Common myeloid progenitor, CD34-positive (primary cell): ENCODE data around the gene ARHGEF2.

ENCODE experiments used
- CTCF ChIA-PET: fragments of 350-600 bp; sonication (Branson Sonifier 250); formaldehyde crosslinking; loops from one replicate; lab custom pipeline; 2021; ENCODE audit warnings: antibody characterized with exemption; lab: Charles Lee
- POLR2A ChIA-PET: fragments of 350-600 bp; sonication (Branson Sonifier 250); formaldehyde crosslinking; loops from one replicate; lab custom pipeline; 2021; ENCODE audit warnings: antibody characterized with exemption; lab: Charles Lee
- DNase-seq, 3 donors: peaks; one replicate each; pipeline versions ENCODE4 v3.0.0 to v3.0.0-alpha.2; 2013
- H3K27ac ChIP-seq, 2 experiments: 1 replicate in 1 of 2; 2 replicates in 1 of 2; pipeline ENCODE4 v1.7.0; 2013; ENCODE audit warnings: inconsistent platforms in 2 of 2, low read length in 2 of 2, mild to moderate bottlenecking in 2 of 2, low read depth in 1 of 2, moderate library complexity in 1 of 2; ENCODE audit not compliant: severe bottlenecking in 2 of 2, insufficient read depth in 1 of 2, poor library complexity in 1 of 2
- H3K27me3 ChIP-seq, 5 experiments: replicated peaks in 2 of 5; 1 replicate in 3 of 5; 2 replicates in 2 of 5; pipeline versions ENCODE4 v1.6.1 to v1.7.0; 2013; ENCODE audit warnings: low read length in 4 of 5, mild to moderate bottlenecking in 2 of 5, moderate library complexity in 2 of 5, inconsistent platforms in 1 of 5; ENCODE audit not compliant: insufficient read depth in 5 of 5, control insufficient read depth in 4 of 5
- H3K36me3 ChIP-seq, 4 experiments: 1 replicate in 2 of 4; 2 replicates in 2 of 4; pipeline versions ENCODE4 v1.6.1 to v1.7.0; 2013; ENCODE audit warnings: low read length in 3 of 4, control low read depth in 1 of 4, mild to moderate bottlenecking in 1 of 4; ENCODE audit not compliant: control insufficient read depth in 4 of 4, insufficient read depth in 4 of 4
- H3K4me1 ChIP-seq, 4 experiments: 1 replicate in 3 of 4; 2 replicates in 1 of 4; pipeline versions ENCODE4 v1.6.1 to v1.7.1; 2013; ENCODE audit warnings: low read length in 3 of 4, mild to moderate bottlenecking in 3 of 4, control low read depth in 1 of 4, inconsistent platforms in 1 of 4, moderate library complexity in 1 of 4; ENCODE audit not compliant: control insufficient read depth in 4 of 4, insufficient read depth in 4 of 4; ENCODE audit errors: control extremely low read depth in 1 of 4
- H3K4me3 ChIP-seq, 7 experiments: 1 replicate in 4 of 7; 2 replicates in 3 of 7; pipeline versions ENCODE4 v1.5.1 to v1.7.0; 2013; ENCODE audit warnings: mild to moderate bottlenecking in 7 of 7, low read length in 6 of 7, moderate library complexity in 6 of 7, inconsistent platforms in 2 of 7, low read depth in 2 of 7, control low read depth in 1 of 7; ENCODE audit not compliant: insufficient read depth in 4 of 7, control insufficient read depth in 1 of 7; ENCODE audit errors: extremely low read depth in 1 of 7
- H3K9me3 ChIP-seq, 5 experiments: 1 replicate in 4 of 5; 2 replicates in 1 of 5; pipeline versions ENCODE4 v1.6.1 to v1.7.1; 2013; ENCODE audit warnings: low read length in 4 of 5, mild to moderate bottlenecking in 2 of 5, inconsistent platforms in 1 of 5, low read depth in 1 of 5, moderate library complexity in 1 of 5; ENCODE audit not compliant: control insufficient read depth in 4 of 5, insufficient read depth in 2 of 5; ENCODE audit errors: control extremely low read depth in 1 of 5
- WGBS: methylation state at CpG from one replicate; pipeline ENCODE4 v1.1.5; 2013; ENCODE audit not compliant: insufficient coverage; 5-methylcytosine and 5-hydroxymethylcytosine counted together

The ARHGEF2 gene

GRCh38 chr1:156020293-156021092, 42.1 kb upstream of the ARHGEF2 start, which contains the start of gene SSR2:
Gene SSR2 (minus strand): TSS chr1:156020951. CDS start chr1:156020167, 784 bp downstream.
- Histone ChIP-seq H3K27ac (peak within 1 kb of the TSS; percentile 50 to 73), H3K36me3 (peaks cover 7 to 19% (median 15%) of the 10 kb centered on the region in 4 experiments), H3K27me3 (peaks cover 0 to 2% (median 0%) of the 10 kb centered on the region in 5 experiments), H3K4me3 (peak within 1 kb of the TSS; percentile 81 to 94 (median 89)), H3K9me3 (no peaks in the 10 kb centered on the region), H3K4me1 (peaks cover 4 to 14% (median 11%) of the 10 kb centered on the region in 4 experiments)
- peak; percentile 73 to 87 (median 86) for DNase-seq
- ChIA-PET POLR2A (no interaction called here), CTCF (interaction anchor here (0.7 to 1.7 kb wide), 4 partner anchors 12 to 110 kb away, joined by 3 to 6 read pairs (median 4); no protein-coding TSS in a partner anchor)
- WGBS, result 0% methylated on average over 24 of the region's 45 CpGs

GRCh38 chr1:156019946-156020292, 41.6 kb upstream of the ARHGEF2 start:
- H3K27me3 ChIP-seq, result no peaks in the 10 kb centered on the region
- ChIA-PET CTCF (interaction anchor here (0.7 to 1.4 kb wide), 2 partner anchors 47 to 110 kb away, joined by 3 to 4 read pairs; no protein-coding TSS in a partner anchor), POLR2A (no interaction called here)
- peak overlapping the region; percentile 81 to 94 (median 89) for H3K4me3 ChIP-seq
- H3K27ac ChIP-seq, result peak overlapping the region in 1 of 2 experiments; percentile 73
- WGBS, result 83% methylated on average over 6 of the region's 8 CpGs
- no peak for DNase-seq
- no peaks in the 10 kb centered on the region for H3K9me3 ChIP-seq
- H3K4me1 ChIP-seq, result peaks cover 4 to 14% (median 11%) of the 10 kb centered on the region in 4 experiments
- peaks cover 8 to 22% (median 16%) of the 10 kb centered on the region in 4 experiments for H3K36me3 ChIP-seq

GRCh38 chr1:156014829-156015228, 36.5 kb upstream of the ARHGEF2 start:
- 93% methylated on average over 3 of the region's 7 CpGs for WGBS
- no peak for DNase-seq
- Histone ChIP-seq H3K4me1 (peaks cover 0 to 4% (median 3%) of the 10 kb centered on the region in 4 experiments), H3K27ac (no peak overlapping the region), H3K36me3 (peaks cover 30 to 61% (median 46%) of the 10 kb centered on the region in 4 experiments), H3K4me3 (no peak overlapping the region), H3K27me3 (no peaks in the 10 kb centered on the region), H3K9me3 (no peaks in the 10 kb centered on the region)
- ChIA-PET CTCF (interaction anchor here (0.7 to 1.5 kb wide), 4 partner anchors 11 to 51 kb away, joined by 3 to 6 read pairs (median 4); no protein-coding TSS in a partner anchor), POLR2A (no interaction called here)

- no peaks in the 10 kb centered on the region for H3K4me1 ChIP-seq
- no peak overlapping the region for H3K4me3 ChIP-seq
- WGBS, result 100% methylated on average over 1 of the region's 4 CpGs
- DNase-seq, result no peak
- H3K9me3 ChIP-seq, result no peaks in the 10 kb centered on the region
- ChIA-PET CTCF (no interaction called here), POLR2A (no interaction called here)
- no peaks in the 10 kb centered on the region for H3K27me3 ChIP-seq
- no peak overlapping the region for H3K27ac ChIP-seq
- peaks cover 26 to 66% (median 46%) of the 10 kb centered on the region in 4 experiments for H3K36me3 ChIP-seq
Observed at GRCh38 chr1:156012051-156012817, 33.9 kb upstream of the ARHGEF2 start.

- ChIA-PET CTCF (interaction anchor here (1.2 to 5.7 kb wide), 4 partner anchors 12 to 19 kb away, joined by 3 to 28 read pairs (median 4); no protein-coding TSS in a partner anchor), POLR2A (no interaction called here)
- peaks cover 19 to 49% (median 36%) of the 10 kb centered on the region in 4 experiments for H3K36me3 ChIP-seq
Observed at GRCh38 chr1:156009404-156009803, 31.1 kb upstream of the ARHGEF2 start.

GRCh38 chr1:156006666-156007376, 28.5 kb upstream of the ARHGEF2 start:
- POLR2A ChIA-PET, result interaction anchor here (0.6 to 0.7 kb wide), 2 partner anchors 228 to 242 kb away, joined by 3 to 4 read pairs; no protein-coding TSS in a partner anchor
- CTCF ChIA-PET, result interaction anchor here (5.7 kb wide), 1 partner anchor 17 kb away, joined by 28 read pairs; no protein-coding TSS in a partner anchor
- Histone ChIP-seq H3K4me3 (no peak overlapping the region), H3K36me3 (peaks cover 11 to 35% (median 21%) of the 10 kb centered on the region in 4 experiments), H3K4me1 (peaks cover 3 to 13% (median 10%) of the 10 kb centered on the region in 4 experiments), H3K9me3 (no peaks in the 10 kb centered on the region), H3K27me3 (no peaks in the 10 kb centered on the region), H3K27ac (no peak overlapping the region)
- DNase-seq, result no peak
- WGBS, result over 99% methylated on average over 6 of the region's 7 CpGs

More at GRCh38 chr1:156009404-156009803, 31.1 kb upstream of the ARHGEF2 start:
- Histone ChIP-seq H3K9me3 (no peaks in the 10 kb centered on the region), H3K27ac (no peak overlapping the region), H3K27me3 (no peaks in the 10 kb centered on the region), H3K4me1 (peaks cover 3 to 9% (median 8%) of the 10 kb centered on the region in 4 experiments), H3K4me3 (no peak overlapping the region)
- DNase-seq, result no peak
- 83% methylated on average over 3 of the region's 3 CpGs for WGBS
